AG09319 (cell line): ENCODE results near the gene IGF2.
"Not testable (repeated sequence)": the region's sequence is repeated elsewhere in the genome, so short reads cannot be mapped to it uniquely, and the experiment has no call there.

Experiments
- DNase-seq: peaks from one replicate; pipeline ENCODE4 v3.0.0-alpha.2; 2010; ENCODE audit warnings: low read depth; ENCODE audit errors: extremely low read depth
- CTCF ChIP-seq: IDR thresholded peaks from 2 replicates; pipeline ENCODE4 v1.5.1; 2011; ENCODE audit warnings: low read depth, mild to moderate bottlenecking, inconsistent platforms, low read length, moderate library complexity

IGF2 gene

GRCh38 chr11:2182075-2182474, 42.9 kb upstream of the IGF2 start:
- no peak for TF ChIP-seq CTCF
- no peak for DNase-seq

GRCh38 chr11:2180789-2181370, 41.7 kb upstream of the IGF2 start:
- TF ChIP-seq CTCF, result no peak
- no peak for DNase-seq

- no peak for TF ChIP-seq CTCF
Observed at GRCh38 chr11:2180347-2180746, 41.2 kb upstream of the IGF2 start.

GRCh38 chr11:2179516-2179915, 40.3 kb upstream of the IGF2 start:
- no peak for TF ChIP-seq CTCF

More at GRCh38 chr11:2180347-2180746, 41.2 kb upstream of the IGF2 start:
- DNase-seq, result no peak

GRCh38 chr11:2178906-2179494, 39.8 kb upstream of the IGF2 start:
- no peak for TF ChIP-seq CTCF
- no peak for DNase-seq

More at GRCh38 chr11:2179516-2179915, 40.3 kb upstream of the IGF2 start:
- no peak for DNase-seq

- DNase-seq, result not testable (repeated sequence)
Observed at GRCh38 chr11:2178055-2178773, 39.0 kb upstream of the IGF2 start.

- no peak for DNase-seq
- TF ChIP-seq CTCF, result no peak
Observed at GRCh38 chr11:2177076-2177475, 37.9 kb upstream of the IGF2 start.
